GM18511 (cell line): Measurements from ENCODE around the gene PRKCB.
"Not testable (repeated sequence)": the region's sequence is repeated elsewhere in the genome, so short reads cannot be mapped to it uniquely, and the experiment has no call there.

ENCODE experiments used
- ATAC-seq: cut with Tn5 transposase; IDR thresholded peaks from one replicate; pipeline ENCODE4 v1.9.1; 2021; ENCODE audit warnings: mild to moderate bottlenecking, moderate library complexity; ENCODE audit not compliant: unreplicated experiment

The PRKCB gene

GRCh38 chr16:24029841-24030240 is 194.1 kb downstream of the PRKCB start:
- not testable (repeated sequence) for ATAC-seq

DNA sequence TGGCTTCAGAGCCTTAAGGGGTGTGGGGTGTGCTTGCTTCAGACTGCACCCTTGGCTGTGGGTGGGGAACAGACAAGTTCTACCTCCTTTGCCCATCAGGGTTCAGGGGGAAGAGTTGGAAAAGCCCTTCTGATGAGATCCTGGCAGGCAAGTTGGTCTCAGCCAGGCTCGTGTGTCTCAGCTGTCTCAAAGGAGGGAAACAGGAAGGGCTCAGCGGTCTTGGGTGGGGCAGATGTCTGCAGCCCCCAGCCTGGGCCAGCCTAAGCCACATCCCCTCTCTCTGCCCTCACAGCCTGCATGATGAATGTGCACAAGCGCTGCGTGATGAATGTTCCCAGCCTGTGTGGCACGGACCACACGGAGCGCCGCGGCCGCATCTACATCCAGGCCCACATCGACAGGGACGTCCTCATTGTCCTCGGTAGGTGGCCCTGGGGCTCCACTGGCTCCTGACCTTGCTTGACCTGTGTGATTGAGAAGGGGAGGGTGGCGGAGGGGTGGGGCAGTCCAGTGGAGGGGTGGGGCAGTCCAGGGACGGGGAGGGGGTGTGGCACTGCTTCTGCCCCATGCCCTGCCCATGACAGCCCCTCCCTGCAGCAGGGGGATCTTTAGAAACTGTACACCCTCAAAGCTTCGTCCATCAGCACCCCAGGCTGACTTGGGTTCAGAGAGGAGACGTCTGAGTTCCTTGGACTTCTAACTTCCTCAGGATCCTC is 199.5 kb downstream of the PRKCB start:
- ATAC-seq = no peak

- no peak for ATAC-seq
Measured at GRCh38 chr16:24036038-24036543, 200.3 kb downstream of the PRKCB start.

GRCh38 chr16:24036614-24037013 is 200.8 kb downstream of the PRKCB start:
- no peak for ATAC-seq

GRCh38 chr16:24037335-24037734 is 201.6 kb downstream of the PRKCB start:
- ATAC-seq = no peak

DNA sequence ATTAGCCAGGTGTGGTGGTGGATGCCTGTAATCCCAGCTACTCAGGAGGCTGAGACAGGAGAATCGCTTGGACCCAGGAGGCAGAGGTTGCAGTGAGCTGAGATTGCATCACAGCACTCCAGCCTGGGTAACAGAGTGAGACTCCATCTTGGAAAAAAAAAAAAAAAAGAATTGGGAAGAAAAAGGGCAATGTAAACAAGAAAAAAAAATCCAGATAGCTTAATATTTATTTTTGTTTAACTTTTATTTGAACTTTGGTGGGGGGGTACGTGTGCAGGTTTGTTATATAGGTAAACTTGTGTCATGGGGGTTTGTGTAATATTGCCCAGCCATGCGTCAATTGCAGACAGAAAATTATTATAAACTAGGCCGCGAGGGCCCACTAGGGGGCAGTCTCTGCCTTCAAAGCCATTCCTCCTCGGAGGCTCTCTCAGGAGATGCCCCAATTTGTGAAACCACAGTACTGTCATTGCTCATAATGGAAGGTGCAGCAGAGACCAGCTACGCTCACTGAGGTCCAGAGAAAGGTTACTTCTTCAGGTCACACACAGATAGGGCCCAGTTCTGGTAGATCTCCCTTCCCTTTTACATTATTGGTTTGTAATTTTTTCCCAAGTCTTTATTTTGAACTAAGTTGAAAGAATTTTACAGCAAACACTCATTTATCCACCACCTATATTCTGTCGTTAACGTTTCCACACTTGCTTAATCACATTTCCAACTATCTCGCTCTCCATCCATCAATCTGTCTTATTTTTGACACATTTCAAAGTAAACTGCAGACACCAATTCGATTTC is 206.2 kb downstream of the PRKCB start:
- ATAC-seq = no peak

- no peak for ATAC-seq
Measured at GRCh38 chr16:24044467-24044866, 208.7 kb downstream of the PRKCB start.

DNA sequence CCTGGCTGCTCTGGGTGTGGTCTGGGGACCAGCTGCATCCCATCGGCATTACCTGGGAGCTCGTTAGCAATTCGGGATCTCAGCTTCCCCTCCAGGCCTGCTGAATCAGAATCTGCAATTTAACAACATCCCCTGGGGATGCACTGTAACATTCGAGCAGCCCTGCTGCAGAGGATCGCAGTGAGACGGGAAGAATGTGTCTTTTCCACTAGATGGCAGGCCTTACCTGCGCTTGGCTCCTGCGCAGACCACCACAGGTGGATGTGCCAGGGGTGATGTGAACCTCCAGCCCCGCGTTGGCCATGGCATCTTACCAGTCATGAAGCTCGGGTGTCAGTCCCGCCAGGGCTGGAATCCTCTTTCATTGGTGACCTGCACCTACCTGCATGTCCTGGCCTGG is 209.9 kb downstream of the PRKCB start:
- ATAC-seq = no peak

DNA sequence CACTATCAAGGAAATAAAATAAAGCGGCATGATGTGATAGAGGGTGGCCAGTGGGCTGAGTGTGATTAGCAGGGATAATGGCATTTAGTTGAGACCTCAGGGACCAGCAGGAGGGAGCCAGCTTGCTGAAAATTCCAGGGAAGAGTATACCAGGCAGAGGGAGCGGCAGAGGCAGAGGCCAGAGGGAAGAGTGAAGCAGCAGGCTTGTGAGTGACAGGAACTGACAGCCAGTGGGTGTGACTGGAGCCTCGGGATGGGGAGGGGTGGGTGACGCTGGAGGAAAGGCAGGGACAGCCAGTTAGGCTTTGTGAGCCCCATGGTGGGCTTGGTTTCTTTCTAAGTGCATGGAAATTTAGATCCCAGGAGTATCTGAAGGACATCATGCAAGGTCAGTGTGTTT is 210.7 kb downstream of the PRKCB start:
- no peak for ATAC-seq

- no peak for ATAC-seq
Measured at GRCh38 chr16:24049113-24049512, 213.3 kb downstream of the PRKCB start.

DNA sequence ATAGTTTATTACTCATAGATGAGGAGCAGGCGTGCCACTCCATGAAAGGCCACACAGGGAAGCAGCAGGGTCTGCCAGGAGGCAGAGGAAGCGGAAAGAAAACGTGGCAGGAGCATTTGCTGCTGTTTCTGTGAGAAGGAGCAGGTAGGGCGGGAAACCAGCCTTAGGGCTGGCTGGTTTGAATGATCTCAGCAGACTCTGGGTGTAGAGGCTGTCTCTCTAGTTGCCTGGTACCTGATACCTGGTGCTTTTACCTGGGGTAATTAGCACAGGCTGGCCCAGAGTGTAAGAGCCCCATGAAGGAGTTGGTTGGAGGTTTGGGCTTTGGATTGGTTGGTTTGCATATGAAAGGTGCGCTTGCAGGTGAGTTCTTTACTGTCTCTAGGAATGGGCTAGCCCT is 215.3 kb downstream of the PRKCB start:
- ATAC-seq = no peak

DNA sequence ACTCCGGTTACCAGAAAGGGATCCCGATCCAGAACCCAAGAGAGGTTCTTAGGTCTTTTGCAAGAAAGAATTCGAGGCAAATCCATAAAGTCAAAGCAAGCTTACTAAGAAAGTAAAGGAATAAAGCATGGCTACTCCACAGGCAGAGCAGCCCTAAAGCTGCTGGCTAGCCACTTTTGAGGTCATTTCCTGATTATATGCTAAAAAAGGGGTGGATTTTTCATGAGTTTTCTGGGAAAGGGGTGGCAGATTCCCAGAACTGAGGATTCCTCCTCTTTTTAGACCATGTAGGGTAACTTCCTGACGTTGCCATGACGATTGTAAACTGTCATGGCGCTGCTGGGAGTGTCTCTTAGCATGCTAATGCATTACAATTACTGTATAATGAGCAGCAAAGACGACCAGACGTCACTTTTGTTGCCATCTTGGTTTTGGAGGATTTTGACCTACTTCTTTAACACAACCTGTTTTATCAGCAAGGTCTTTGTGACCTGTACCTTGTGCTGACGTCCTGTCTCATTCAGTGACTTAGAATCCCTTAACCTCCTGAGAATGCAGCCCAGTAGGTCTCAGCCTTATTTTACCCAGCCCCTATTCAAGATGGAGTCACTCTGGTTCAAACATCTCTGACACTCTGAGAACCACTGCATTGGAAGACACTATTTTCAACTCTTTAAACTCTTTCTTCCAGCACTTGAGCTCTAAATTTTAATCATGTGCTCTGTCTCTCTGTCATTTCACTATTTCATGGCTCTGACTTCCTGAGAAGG is 216.7 kb downstream of the PRKCB start:
- no peak for ATAC-seq

GRCh38 chr16:24053099-24053946 is 217.5 kb downstream of the PRKCB start:
- no peak for ATAC-seq

DNA sequence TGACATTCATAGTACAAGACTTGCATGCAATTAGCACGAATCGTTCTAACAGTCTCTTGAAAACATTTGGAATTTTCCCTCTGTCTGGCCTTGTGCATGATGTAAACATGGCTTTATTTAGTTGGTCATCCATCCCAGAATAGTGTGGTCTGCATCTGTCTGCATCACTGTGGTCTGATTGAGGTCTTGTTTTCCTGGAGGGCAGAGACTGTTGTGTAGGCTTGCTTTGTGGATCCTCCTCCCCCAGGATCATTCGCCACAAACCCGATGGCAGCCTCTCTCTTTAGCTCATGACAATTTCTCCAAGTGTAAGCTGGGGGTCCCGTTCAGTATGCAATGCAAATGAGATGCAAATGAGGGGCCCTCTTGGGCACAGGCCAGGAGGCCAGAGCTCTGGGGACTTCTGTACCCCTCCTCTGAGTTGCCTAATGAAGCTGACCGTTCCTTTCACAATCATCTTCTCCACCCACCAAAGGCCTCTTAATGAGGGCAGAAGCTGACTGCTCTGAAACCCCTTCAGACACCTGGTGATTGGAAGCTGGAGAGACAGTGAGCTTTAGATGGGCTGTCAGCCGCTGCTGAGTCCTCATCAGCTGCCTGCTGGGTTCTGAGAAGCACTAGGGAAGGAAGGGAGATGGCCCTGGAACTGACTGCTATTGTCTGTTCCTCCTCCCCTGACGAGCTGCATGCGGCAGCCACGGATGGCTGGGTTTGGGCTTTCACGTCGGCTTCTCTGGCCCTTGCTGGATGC is 219.1 kb downstream of the PRKCB start:
- ATAC-seq = no peak

DNA sequence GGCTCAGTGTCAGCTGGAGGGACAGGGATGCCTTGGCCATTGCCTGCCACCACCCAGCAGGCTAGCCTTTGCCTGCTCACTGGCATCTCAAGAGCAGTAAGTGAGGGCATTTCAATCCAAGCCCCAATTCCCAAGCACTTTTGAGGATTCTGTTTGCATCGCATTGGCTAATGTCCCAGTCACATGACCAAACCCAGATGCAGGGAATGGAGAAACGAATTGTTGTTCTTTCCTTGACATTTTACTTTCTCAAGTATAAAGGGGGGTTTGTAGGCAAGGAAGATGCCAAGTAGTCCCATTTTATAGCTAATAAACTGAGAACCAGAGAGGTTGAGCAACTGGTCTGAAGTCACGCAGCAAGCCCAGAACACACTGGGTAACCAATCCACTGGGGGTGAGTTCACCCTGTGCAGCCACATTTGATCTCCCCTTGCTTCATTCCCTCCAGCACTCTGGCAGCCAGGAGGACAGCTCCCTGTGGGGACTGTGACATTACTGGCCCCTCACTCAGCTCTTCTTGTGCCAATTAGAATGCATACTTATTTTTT is 226.6 kb downstream of the PRKCB start:
- no peak for ATAC-seq

DNA sequence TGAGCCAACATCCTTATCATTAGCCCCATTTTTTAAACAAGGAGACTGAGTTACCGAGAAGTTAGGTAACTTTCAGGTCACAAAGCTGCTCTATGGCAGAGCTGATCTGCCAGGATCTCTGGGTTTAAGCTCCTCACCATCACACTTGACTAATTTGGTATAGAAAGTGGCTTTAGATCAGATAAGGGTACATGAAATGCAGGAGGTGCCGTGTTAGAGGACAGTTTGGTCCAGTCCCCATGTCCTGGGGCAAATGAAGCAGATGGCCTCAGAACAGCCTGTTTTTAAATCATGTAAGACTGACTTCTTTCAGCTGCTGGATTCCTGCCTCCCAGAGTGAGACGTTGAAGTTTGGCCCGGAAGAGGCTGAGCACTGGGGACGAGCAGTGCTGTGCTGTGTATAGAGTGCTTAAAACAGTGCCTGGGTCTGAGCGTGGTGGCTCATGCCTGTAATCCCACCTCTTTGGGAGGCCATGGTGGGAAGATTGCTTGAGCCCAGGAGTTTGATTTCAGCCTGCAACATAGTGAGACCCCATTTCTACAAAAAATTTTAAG is 233.3 kb downstream of the PRKCB start:
- no peak for ATAC-seq

- peak; percentile 61 for ATAC-seq
Measured at GRCh38 chr16:24070851-24071250, 235.1 kb downstream of the PRKCB start.

DNA sequence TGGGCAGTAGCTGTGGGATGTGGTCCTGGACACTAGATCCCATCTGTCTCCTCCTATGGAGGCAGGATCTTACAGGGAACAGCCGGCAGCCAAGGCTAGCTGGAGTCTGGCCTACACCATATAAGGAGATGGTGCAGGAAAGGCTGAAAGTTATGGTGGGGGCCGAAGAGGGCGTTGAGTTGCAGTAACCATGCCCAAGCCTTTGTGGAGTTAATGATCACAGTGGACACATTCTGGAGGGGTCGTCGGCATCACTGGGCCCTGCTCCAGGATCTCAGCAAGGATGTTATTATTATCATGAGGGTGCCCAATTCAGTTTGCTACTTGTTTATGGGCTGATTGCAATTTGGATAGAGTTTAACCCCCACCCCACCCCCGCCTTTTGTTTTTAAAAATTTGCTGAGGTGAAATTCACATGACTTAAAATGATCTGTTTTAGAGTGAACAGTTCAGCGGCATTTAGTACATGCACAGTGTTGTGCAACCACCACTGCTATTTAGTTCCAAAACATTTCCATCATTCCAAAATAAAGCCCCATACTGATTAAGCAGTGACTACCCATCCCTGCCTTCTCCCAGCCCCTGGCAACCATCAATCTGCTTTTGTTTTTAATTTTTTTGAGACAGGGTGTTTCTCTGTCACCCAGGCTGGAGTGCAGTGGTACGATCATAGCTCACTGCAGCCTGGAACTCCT is 236.0 kb downstream of the PRKCB start:
- no peak for ATAC-seq

DNA sequence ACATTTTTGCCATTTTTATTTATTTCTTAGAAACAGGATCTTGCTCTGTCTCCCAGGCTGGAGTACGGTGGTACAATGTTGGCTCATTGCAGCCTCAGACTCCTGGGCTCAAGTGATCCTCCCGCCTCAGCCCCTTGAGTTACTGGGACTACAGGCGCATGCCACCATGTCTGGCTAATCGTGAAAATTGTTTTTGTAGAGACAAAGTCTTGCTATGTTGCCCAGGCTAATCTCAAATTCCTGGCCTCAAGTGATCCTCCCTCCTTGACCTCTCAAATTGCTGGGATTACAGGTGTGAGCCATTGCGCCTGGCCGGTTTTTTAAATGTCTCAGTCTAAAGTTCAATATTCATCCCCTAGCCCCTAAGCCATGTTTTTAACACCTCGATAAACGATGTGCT is 237.5 kb downstream of the PRKCB start:
- no peak for ATAC-seq
